ENCODE measurements around the gene SATB2. TPM values are rescaled to one million over a fixed set of nuclear protein-coding genes. Genes with fewer than 3 reads are reported as not detected.

SATB2 gene
- total RNA-seq, 1 donor from 2014 or later, result 19.1 TPM

DNA sequence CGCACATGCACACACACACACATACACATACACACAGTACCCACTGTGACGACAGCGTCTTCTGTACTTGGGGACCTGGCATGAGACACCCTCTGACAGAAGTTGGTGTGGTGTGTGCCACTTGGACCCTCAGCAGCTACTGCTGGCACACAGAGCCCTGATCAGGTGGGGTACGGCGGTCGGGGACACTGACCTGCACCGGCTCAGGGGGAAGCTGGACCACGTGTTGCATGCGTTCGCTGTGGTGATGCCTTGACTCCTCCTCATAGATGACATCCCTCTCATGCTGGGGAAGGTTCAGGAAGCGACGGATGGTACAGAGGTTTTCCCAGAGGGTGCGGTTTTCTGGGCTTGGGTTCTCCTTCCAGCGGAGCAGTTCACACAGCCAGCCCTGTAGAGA, 149.2 kb downstream of the SATB2 start:
- Mint-ChIP-seq H3K27ac (no peak overlapping the region), H3K9me3 (no peaks in the 10 kb centered on the region), H3K27me3 (no peaks in the 10 kb centered on the region), H3K4me3 (no peak overlapping the region), H3K4me1 (ENCODE audit: unreplicated experiment) (peaks cover 9% of the 10 kb centered on the region), H3K36me3 (no peaks in the 10 kb centered on the region)
- no peak for DNase-seq (ENCODE audit: extremely low spot score, unreplicated experiment)
- TF ChIP-seq, protein P1, sequence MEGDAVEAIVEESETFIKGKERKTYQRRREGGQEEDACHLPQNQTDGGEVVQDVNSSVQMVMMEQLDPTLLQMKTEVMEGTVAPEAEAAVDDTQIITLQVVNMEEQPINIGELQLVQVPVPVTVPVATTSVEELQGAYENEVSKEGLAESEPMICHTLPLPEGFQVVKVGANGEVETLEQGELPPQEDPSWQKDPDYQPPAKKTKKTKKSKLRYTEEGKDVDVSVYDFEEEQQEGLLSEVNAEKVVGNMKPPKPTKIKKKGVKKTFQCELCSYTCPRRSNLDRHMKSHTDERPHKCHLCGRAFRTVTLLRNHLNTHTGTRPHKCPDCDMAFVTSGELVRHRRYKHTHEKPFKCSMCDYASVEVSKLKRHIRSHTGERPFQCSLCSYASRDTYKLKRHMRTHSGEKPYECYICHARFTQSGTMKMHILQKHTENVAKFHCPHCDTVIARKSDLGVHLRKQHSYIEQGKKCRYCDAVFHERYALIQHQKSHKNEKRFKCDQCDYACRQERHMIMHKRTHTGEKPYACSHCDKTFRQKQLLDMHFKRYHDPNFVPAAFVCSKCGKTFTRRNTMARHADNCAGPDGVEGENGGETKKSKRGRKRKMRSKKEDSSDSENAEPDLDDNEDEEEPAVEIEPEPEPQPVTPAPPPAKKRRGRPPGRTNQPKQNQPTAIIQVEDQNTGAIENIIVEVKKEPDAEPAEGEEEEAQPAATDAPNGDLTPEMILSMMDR (conservative IDR thresholded peaks at IDR 0.05), result no peak

DNA sequence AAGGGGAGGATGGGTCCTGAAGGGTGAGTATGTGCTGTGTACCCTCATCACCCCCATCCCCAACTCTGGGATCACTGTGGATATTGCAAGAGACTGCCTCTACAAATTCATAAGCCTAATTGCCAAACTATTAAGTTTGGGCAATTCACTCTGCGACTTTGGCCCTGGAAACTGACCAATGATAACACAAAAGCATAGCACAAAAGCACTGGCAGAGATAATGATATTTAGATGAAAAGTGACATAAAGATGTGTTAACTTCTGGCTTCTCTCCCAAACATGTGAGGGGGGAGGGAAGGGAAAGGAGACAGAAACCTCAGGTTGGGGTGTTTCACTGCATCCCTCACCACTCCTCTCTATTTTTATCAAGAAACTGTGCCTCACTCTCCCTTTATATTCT, 150.3 kb downstream of the SATB2 start:
- no peaks in the 10 kb centered on the region for H3K9me3 Mint-ChIP-seq
- H3K27me3 Mint-ChIP-seq, result no peaks in the 10 kb centered on the region
- peaks cover 9% of the 10 kb centered on the region for H3K4me1 Mint-ChIP-seq (ENCODE audit: unreplicated experiment)
- DNase-seq (ENCODE audit: extremely low spot score, unreplicated experiment), result no peak
- no peaks in the 10 kb centered on the region for H3K36me3 Mint-ChIP-seq
- TF ChIP-seq, protein P1 (conservative IDR thresholded peaks at IDR 0.05), result no peak
- H3K27ac Mint-ChIP-seq, result no peak overlapping the region
- H3K4me3 Mint-ChIP-seq, result no peak overlapping the region

DNA sequence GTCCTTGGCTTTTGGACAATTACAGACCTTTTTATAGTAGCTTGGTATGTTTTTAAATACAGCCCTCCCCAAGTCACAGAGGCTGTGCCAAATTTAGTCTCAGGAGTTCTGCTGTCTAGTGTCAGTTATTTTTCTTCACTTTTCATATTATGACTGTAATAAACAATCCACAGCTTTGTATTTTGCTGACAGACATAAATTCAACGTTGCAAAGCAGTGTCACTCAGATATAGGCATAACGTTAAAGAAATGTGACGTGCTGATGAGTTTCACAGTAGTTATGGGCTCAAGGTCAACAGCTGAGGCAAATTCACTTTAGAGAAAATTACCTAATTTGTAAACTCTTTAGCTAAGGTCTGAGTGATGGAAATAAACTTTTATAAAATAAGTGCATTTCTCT, 151.6 kb downstream of the SATB2 start:
- no peak for DNase-seq (ENCODE audit: extremely low spot score, unreplicated experiment)
- peaks cover 9% of the 10 kb centered on the region for H3K4me1 Mint-ChIP-seq (ENCODE audit: unreplicated experiment)

DNA sequence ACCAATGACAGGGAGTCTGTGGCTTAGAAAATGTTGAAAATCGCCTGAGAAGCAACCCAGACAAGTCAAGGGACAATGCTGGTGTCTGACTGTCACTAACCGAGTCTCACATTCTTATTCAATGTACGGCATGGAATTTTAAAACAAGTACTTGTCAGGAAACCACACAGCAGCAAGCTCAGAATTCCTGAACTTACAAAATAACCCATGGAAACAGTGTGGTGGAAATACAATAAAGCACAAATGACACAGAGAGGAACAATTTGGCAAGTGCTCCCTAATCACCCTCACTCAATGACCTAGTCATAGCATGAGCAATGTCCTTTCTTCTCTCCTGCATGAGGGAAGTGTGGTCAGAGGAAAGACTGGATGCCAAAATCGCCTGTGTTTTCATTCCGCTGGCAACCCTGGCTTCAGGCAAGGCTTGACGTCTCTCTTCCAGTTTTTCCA, 154.0 kb downstream of the SATB2 start:
- Mint-ChIP-seq H3K36me3 (no peaks in the 10 kb centered on the region), H3K9me3 (no peaks in the 10 kb centered on the region), H3K27ac (no peak overlapping the region), H3K27me3 (no peaks in the 10 kb centered on the region), H3K4me3 (no peak overlapping the region), H3K4me1 (ENCODE audit: unreplicated experiment) (no peaks in the 10 kb centered on the region)
- TF ChIP-seq, protein P1 (conservative IDR thresholded peaks at IDR 0.05), result no peak
- DNase-seq (ENCODE audit: extremely low spot score, unreplicated experiment), result no peak

More for the DNA sequence above, 151.6 kb downstream of the SATB2 start:
- Mint-ChIP-seq H3K4me3 (no peak overlapping the region), H3K27ac (no peak overlapping the region), H3K27me3 (no peaks in the 10 kb centered on the region), H3K36me3 (no peaks in the 10 kb centered on the region), H3K9me3 (no peaks in the 10 kb centered on the region)
- TF ChIP-seq, protein P1 (conservative IDR thresholded peaks at IDR 0.05), result no peak

DNA sequence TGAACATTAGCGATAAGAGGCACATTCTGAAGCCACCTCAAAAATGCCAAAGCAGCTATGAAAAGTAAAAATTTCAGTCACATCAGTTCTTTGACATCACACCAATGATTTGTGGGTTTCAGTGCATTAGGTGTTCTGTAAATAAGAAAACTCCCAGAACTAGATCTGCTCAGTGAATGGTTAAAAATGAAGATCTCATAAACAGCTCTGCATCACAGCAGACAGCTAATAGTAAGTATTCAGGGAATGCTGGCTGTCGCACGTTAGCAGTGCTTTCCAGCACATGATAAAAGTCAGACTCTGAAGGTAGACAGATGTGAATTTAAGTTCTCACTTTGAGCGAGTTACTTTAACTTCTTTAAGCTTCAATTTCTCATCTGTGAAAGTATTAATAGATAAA, 154.9 kb downstream of the SATB2 start:
- no peaks in the 10 kb centered on the region for H3K4me1 Mint-ChIP-seq (ENCODE audit: unreplicated experiment)
- no peak overlapping the region for H3K4me3 Mint-ChIP-seq
- H3K27me3 Mint-ChIP-seq, result no peaks in the 10 kb centered on the region
- H3K9me3 Mint-ChIP-seq, result no peaks in the 10 kb centered on the region
- TF ChIP-seq, protein P1 (conservative IDR thresholded peaks at IDR 0.05), result no peak
- no peaks in the 10 kb centered on the region for H3K36me3 Mint-ChIP-seq
- no peak overlapping the region for H3K27ac Mint-ChIP-seq
- DNase-seq (ENCODE audit: extremely low spot score, unreplicated experiment), result no peak

DNA sequence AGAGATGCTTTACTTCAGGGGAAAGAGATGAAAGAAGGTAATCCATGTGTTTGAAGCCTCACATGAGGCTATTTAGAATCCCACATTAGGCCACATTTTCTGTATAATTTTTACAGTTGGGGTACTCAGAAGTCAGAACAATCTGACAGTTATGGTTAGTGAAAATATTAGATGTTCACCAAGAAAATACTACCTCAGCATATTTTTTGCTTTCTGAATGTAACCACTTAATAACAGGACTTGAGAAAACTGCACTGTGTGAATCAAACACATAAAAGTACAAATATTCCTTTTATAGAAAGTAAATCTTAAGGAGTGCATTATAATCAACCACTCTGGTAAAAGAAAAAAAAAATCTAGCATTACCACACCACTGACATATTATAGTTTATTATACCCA, 169.3 kb downstream of the SATB2 start:
- Mint-ChIP-seq H3K4me3 (no peak overlapping the region), H3K4me1 (ENCODE audit: unreplicated experiment) (no peaks in the 10 kb centered on the region)
- TF ChIP-seq, protein P1 (conservative IDR thresholded peaks at IDR 0.05), result no peak

More for the DNA sequence above, 169.3 kb downstream of the SATB2 start:
- Mint-ChIP-seq H3K36me3 (no peaks in the 10 kb centered on the region), H3K27ac (no peak overlapping the region), H3K27me3 (no peaks in the 10 kb centered on the region), H3K9me3 (no peaks in the 10 kb centered on the region)
- DNase-seq (ENCODE audit: extremely low spot score, unreplicated experiment), result no peak

All from type B pancreatic cell (in vitro differentiated cells).